Colonic mucosa (tissue), 4 donors: ENCODE measurements around the gene MRPL58. TPM values are rescaled to one million over a fixed set of nuclear protein-coding genes. Genes with fewer than 3 reads are reported as not detected.
A peak's percentile ranks its signal among the peaks of the same experiment; 100 is the strongest.
"Not testable (repeated sequence)": the region's sequence is repeated elsewhere in the genome, so short reads cannot be mapped to it uniquely, and the experiment has no call there.

Experiments used
- DNase-seq: peaks from one replicate; pipeline ENCODE4 v3.0.0-alpha.2; 2020
- H3K27ac ChIP-seq: fragments of 200-600 bp; one replicate; pipeline ENCODE4 v1.8.0; 2021
- H3K27me3 ChIP-seq: fragments of 200-600 bp; one replicate; pipeline ENCODE4 v1.8.0; 2021
- H3K36me3 ChIP-seq: fragments of 200-600 bp; one replicate; pipeline ENCODE4 v1.8.0; 2021
- H3K4me1 ChIP-seq: fragments of 200-600 bp; one replicate; pipeline ENCODE4 v1.8.0; 2021; ENCODE audit warnings: mild to moderate bottlenecking
- H3K4me3 ChIP-seq: fragments of 200-600 bp; one replicate; pipeline ENCODE4 v1.8.0; 2021
- H3K9ac ChIP-seq, 2 donors: one replicate each; pipeline ENCODE4 v1.7.0; 2013; ENCODE audit warnings: control low read depth in 2 of 2, low read depth in 2 of 2, low read length in 2 of 2
- H3K9me3 ChIP-seq: fragments of 200-600 bp; one replicate; pipeline ENCODE4 v1.8.0; 2021
- intact Hi-C: fragments of 100-400 bp; cut with DNase I; formaldehyde crosslinking; loops from one replicate; pipeline ENCODE4 v1.14.1; 2022
- total RNA-seq, 2 donors: library from RNA; stranded (reverse); fragmentation: NEBNext Ultra II Directional in 1 of 2; extraction: Animal tissue kit (Norgen Biotek cat#: 25700) in 1 of 2; gene quantifications; one replicate each; pipeline ENCODE4 v1.2.1, GENCODE V29; 2021
- TF ChIP-seq, protein P1 (sequence below): fragments of 200-600 bp; IDR thresholded peaks from one replicate; pipeline ENCODE4 v1.8.0; 2022; ENCODE audit warnings: antibody characterized with exemption, mild to moderate bottlenecking
- donor health status: healthy.
- donor health status: DM: no; HTN: no; CAD: no.
- donor health status: DM: no; HTN: no; CAD: no.

The MRPL58 gene
- total RNA-seq, 2 donors from 2014 or later: 27.2 to 50.1 TPM

- Histone ChIP-seq H3K36me3 (no peaks in the 10 kb centered on the region), H3K4me1 (peaks cover 6% of the 10 kb centered on the region), H3K4me3 (peak overlapping the region; percentile 53), H3K27me3 (no peaks in the 10 kb centered on the region), H3K27ac (peak overlapping the region; percentile 66), H3K9ac (peak overlapping the region; percentile 85 to 91), H3K9me3 (no peaks in the 10 kb centered on the region)
- TF ChIP-seq, protein P1, sequence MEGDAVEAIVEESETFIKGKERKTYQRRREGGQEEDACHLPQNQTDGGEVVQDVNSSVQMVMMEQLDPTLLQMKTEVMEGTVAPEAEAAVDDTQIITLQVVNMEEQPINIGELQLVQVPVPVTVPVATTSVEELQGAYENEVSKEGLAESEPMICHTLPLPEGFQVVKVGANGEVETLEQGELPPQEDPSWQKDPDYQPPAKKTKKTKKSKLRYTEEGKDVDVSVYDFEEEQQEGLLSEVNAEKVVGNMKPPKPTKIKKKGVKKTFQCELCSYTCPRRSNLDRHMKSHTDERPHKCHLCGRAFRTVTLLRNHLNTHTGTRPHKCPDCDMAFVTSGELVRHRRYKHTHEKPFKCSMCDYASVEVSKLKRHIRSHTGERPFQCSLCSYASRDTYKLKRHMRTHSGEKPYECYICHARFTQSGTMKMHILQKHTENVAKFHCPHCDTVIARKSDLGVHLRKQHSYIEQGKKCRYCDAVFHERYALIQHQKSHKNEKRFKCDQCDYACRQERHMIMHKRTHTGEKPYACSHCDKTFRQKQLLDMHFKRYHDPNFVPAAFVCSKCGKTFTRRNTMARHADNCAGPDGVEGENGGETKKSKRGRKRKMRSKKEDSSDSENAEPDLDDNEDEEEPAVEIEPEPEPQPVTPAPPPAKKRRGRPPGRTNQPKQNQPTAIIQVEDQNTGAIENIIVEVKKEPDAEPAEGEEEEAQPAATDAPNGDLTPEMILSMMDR: no peak
- intact Hi-C loops: no loop called here
- DNase-seq: peak; percentile 75
Observed at GRCh38 chr17:74981979-74982662, 30.3 kb upstream of the MRPL58 start.

- H3K9me3 ChIP-seq, intact Hi-C loops, H3K4me1 ChIP-seq, DNase-seq, H3K36me3 ChIP-seq, H3K27me3 ChIP-seq: not testable (repeated sequence)
- peak overlapping the region; percentile 85 to 91 for H3K9ac ChIP-seq
- peak overlapping the region; percentile 66 for H3K27ac ChIP-seq
- peak overlapping the region; percentile 53 for H3K4me3 ChIP-seq
Observed at GRCh38 chr17:74982663-74983313, 29.7 kb upstream of the MRPL58 start.

- Histone ChIP-seq H3K36me3 (no peaks in the 10 kb centered on the region), H3K27ac (no peak overlapping the region), H3K9ac (no peak overlapping the region), H3K4me3 (no peak overlapping the region), H3K27me3 (no peaks in the 10 kb centered on the region), H3K4me1 (peaks cover 9% of the 10 kb centered on the region), H3K9me3 (no peaks in the 10 kb centered on the region)
- DNase-seq: no peak
- TF ChIP-seq, protein P1: no peak
- intact Hi-C loops: no loop called here
Observed at GRCh38 chr17:74986206-74986576, 26.3 kb upstream of the MRPL58 start.

DNA sequence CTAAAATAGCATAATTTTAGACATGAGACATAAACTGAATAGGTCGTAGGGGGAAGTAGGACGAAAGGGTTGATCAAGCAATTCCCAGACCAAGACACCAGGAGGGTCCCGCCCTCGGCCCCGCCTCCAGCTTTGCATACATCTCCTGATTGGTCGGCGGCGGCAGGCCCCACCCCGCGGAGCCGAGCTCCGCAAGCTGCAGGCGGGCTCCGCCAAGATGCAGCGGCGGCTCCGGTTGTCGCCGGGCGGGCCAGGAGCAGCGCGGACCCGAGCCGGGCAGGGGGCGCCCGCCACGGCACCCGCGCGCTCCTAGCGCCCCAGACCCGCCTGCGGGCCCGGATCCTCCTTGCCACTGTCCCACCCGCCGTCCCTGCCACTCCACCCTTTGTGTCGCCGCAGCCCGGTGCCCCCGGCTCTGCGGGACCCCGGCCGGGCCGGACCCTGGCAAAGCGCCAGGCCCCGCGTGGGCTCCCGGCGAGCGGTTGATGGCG is 25.0 kb upstream of the MRPL58 start, which contains the start of gene CDR2L:
CDR2L (plus strand) TSS at position 215 of the 491 bp plus-strand sequence. CDS start 412 bp downstream, outside the sequence.
- Histone ChIP-seq H3K36me3 (no peaks in the 10 kb centered on the region), H3K4me1 (peaks cover 3% of the 10 kb centered on the region), H3K27me3 (no peaks in the 10 kb centered on the region), H3K9ac (peak within 1 kb of the TSS; percentile 68 to 81), H3K4me3 (peak within 1 kb of the TSS; percentile 66), H3K9me3 (no peaks in the 10 kb centered on the region), H3K27ac (peak within 1 kb of the TSS; percentile 79)
- intact Hi-C loops: no loop called here
- DNase-seq: peak; percentile 98
- TF ChIP-seq, protein P1: no peak

DNA sequence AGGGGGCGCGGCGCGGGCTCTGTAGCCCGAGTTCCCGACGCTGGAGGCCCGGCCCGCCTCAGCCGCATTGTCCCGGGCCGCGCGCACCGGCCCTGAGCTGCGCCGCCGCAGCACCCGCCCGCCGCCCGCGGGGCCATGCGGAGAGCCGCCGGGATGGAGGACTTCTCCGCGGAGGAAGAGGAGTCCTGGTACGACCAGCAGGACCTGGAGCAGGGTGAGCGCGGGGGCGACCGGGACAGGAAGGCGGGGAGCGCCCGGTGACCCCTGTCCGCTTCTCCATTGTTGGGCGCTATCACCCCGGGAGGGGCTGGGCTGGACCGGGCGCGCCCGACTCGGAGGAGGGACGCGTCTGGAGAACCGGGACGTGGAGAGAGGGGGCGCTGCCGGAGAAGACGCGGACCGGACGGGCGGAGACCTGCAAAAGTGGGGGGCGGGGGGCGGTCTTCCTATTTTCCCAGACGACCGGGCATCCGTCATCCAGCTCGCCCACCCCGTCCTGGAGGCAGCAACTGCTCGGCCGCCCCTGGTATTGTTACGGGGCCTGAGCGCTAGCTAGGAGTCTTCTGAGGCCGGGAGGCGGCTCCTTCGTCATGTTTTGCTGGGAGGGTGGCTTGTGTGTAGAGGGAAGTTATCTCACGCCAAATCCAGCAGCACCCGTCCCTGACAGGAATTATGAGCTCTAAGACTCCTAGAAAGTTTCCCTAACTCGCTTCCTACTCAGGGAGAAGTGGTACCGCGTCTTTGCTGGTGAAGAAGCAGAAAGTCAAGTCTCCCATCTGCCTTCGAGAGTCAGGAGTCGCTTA is 24.4 kb upstream of the MRPL58 start:
- H3K4me3 ChIP-seq: peak overlapping the region; percentile 66
- intact Hi-C loops: no loop called here

More for the DNA sequence above, 24.4 kb upstream of the MRPL58 start:
- Histone ChIP-seq H3K9me3 (no peaks in the 10 kb centered on the region), H3K4me1 (peaks cover 3% of the 10 kb centered on the region), H3K27ac (peak overlapping the region; percentile 79), H3K36me3 (no peaks in the 10 kb centered on the region), H3K27me3 (no peaks in the 10 kb centered on the region), H3K9ac (peak overlapping the region; percentile 68 to 81)
- DNase-seq: peak; percentile 79
- TF ChIP-seq, protein P1: no peak
